ENCODE data around the gene RPP25.

The RPP25 gene

GRCh38 chr15:74956648-74957475 is at the start of gene RPP25:
Gene RPP25, minus strand, starts transcription at chr15:74956772. Its CDS starts 189 bp downstream, at chr15:74956583.
- peak; percentile 47 for DNase-seq

GRCh38 chr15:75002398-75002797 is 45.8 kb upstream of the RPP25 start:
- DNase-seq: no peak

GRCh38 chr15:75001310-75001709 is 44.7 kb upstream of the RPP25 start:
- DNase-seq: no peak

- no peak for DNase-seq
Measured at GRCh38 chr15:74997543-74997942, 41.0 kb upstream of the RPP25 start.

- DNase-seq: no peak
Measured at GRCh38 chr15:74997141-74997540, 40.6 kb upstream of the RPP25 start.

GRCh38 chr15:74995779-74996765 is 39.5 kb upstream of the RPP25 start:
- DNase-seq: peak; percentile 81

GRCh38 chr15:74995182-74995778 is 38.7 kb upstream of the RPP25 start, which contains the start of gene SCAMP5:
Gene SCAMP5, plus strand, starts transcription at chr15:74995563. Its CDS starts 16,277 bp downstream, at chr15:75011840.
- peak; percentile 96 for DNase-seq

GRCh38 chr15:74994685-74995084 is 38.1 kb upstream of the RPP25 start:
- no peak for DNase-seq

- no peak for DNase-seq
Measured at GRCh38 chr15:74994236-74994635, 37.7 kb upstream of the RPP25 start.

- DNase-seq: no peak
Measured at GRCh38 chr15:74992619-74993018, 36.0 kb upstream of the RPP25 start.

- DNase-seq: no peak
Measured at GRCh38 chr15:74989527-74989926, 33.0 kb upstream of the RPP25 start.

GRCh38 chr15:74988007-74988800 is 31.6 kb upstream of the RPP25 start:
- DNase-seq: peak; percentile 36

GRCh38 chr15:74983725-74984231 is 27.2 kb upstream of the RPP25 start:
- DNase-seq: no peak

GRCh38 chr15:74982183-74982582 is 25.6 kb upstream of the RPP25 start:
- no peak for DNase-seq

- no peak for DNase-seq
Measured at GRCh38 chr15:74978503-74978902, 21.9 kb upstream of the RPP25 start.

GRCh38 chr15:74978077-74978476 is 21.5 kb upstream of the RPP25 start:
- DNase-seq: no peak

- DNase-seq: no peak
Measured at GRCh38 chr15:74977599-74977998, 21.0 kb upstream of the RPP25 start.

GRCh38 chr15:74976159-74976558 is 19.6 kb upstream of the RPP25 start:
- no peak for DNase-seq

- DNase-seq: no peak
Measured at GRCh38 chr15:74967670-74968069, 11.1 kb upstream of the RPP25 start.

GRCh38 chr15:74964794-74965193 is 8.2 kb upstream of the RPP25 start:
- DNase-seq: no peak

GRCh38 chr15:74963213-74963612 is 6.6 kb upstream of the RPP25 start:
- DNase-seq: no peak

GRCh38 chr15:74962671-74963070 is 6.1 kb upstream of the RPP25 start:
- DNase-seq: no peak

Measured in NCI-H2171 treated with DMSO at 0.1 percent for 48 hours (cell line).